ENCODE results near the gene SLC43A2. TPM values are rescaled to one million over a fixed set of nuclear protein-coding genes. Genes with fewer than 3 reads are reported as not detected.
"Not testable (repeated sequence)": the region's sequence is repeated elsewhere in the genome, so short reads cannot be mapped to it uniquely, and the experiment has no call there.

Gene SLC43A2
- total and polyA plus RNA-seq, 2 donors (not counting 1 experiment from before 2014, with no cell fraction given), result 8.4 to 13.7 TPM

DNA sequence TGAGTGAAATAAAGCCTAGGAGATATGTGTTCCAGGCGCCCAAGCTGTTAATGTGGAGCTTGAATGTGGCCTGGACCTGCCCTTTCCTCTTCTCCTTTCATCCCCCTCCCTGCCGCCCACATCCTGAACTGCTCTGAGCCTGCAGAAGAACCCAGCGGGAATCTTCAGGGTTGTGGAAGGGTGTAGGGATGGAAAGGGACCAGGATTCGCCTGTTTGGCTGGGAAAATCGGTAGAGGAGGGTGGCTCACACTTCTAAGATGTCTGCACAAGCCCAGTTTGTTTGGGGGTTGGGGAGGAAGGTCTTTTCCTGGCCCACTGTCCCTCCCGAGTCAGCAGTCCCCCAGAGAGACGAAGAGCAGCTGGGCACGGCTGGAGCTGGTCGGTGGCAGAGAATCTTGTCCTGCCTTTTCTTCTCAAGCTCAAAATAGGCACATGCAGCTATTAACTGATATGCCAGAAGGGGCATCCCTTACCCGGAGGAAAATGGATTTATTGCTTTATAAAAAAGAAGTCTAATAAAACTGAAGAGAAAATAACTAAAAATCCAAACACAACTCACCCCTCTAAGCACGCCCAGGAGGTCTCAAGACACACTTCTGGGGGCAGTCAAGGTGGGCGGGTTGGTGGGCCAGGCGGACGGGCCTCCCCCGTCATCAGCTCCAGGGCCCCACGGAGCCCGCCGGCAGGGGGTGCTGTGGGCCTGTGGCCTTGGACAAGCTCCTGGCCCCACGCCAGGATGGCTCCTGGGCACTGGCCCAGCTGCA, 54.5 kb downstream of the SLC43A2 start:
- Histone ChIP-seq H3K4me3 (replicated peaks in 1 of 4; ENCODE audit: control extremely low read depth in 1 of 4, insufficient read depth in 1 of 4, low read depth in 3 of 4, low read length in 4 of 4) (no peak overlapping the region), H3K9ac (ENCODE audit: insufficient read depth, low read length) (no peak overlapping the region), H3K36me3 (ENCODE audit: control insufficient read depth, insufficient read depth, low read length) (no peaks in the 10 kb centered on the region), H3K4me2 (ENCODE audit: extremely low read depth, insufficient read depth, low read length) (no peak overlapping the region), H3K27ac (ENCODE audit: insufficient read depth, low read length) (no peak overlapping the region), H3K9me3 (ENCODE audit: control insufficient read depth, insufficient read depth, low read depth, low read length) (no peaks in the 10 kb centered on the region), H3K4me1 (ENCODE audit: control insufficient read depth, extremely low read depth, insufficient read depth, low read length) (peaks cover 5% of the 10 kb centered on the region), H3K27me3 (ENCODE audit: control insufficient read depth, insufficient read depth, low read length) (no peaks in the 10 kb centered on the region), H3K79me2 (ENCODE audit: control insufficient read depth, insufficient read depth, low read length) (no peaks in the 10 kb centered on the region), H2AFZ (ENCODE audit: low read length) (no peak overlapping the region), H4K20me1 (ENCODE audit: control insufficient read depth, extremely low read depth, insufficient read depth, low read length) (no peaks in the 10 kb centered on the region)
- DNase-seq (ENCODE audit: low read depth in 2 of 2), result peak; percentile 60 to 77
- TF ChIP-seq, protein P1, sequence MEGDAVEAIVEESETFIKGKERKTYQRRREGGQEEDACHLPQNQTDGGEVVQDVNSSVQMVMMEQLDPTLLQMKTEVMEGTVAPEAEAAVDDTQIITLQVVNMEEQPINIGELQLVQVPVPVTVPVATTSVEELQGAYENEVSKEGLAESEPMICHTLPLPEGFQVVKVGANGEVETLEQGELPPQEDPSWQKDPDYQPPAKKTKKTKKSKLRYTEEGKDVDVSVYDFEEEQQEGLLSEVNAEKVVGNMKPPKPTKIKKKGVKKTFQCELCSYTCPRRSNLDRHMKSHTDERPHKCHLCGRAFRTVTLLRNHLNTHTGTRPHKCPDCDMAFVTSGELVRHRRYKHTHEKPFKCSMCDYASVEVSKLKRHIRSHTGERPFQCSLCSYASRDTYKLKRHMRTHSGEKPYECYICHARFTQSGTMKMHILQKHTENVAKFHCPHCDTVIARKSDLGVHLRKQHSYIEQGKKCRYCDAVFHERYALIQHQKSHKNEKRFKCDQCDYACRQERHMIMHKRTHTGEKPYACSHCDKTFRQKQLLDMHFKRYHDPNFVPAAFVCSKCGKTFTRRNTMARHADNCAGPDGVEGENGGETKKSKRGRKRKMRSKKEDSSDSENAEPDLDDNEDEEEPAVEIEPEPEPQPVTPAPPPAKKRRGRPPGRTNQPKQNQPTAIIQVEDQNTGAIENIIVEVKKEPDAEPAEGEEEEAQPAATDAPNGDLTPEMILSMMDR (conservative IDR thresholded peaks at IDR 0.05 in 1 of 2, IDR thresholded peaks at IDR 0.05 in 1 of 2; ENCODE audit: low read depth in 1 of 2, low read length in 2 of 2), result peak; percentile 78 to 90
- TF ChIP-seq EZH2 (IDR thresholded peaks at IDR 0.05; ENCODE audit: low read length, missing control alignments), result no peak

DNA sequence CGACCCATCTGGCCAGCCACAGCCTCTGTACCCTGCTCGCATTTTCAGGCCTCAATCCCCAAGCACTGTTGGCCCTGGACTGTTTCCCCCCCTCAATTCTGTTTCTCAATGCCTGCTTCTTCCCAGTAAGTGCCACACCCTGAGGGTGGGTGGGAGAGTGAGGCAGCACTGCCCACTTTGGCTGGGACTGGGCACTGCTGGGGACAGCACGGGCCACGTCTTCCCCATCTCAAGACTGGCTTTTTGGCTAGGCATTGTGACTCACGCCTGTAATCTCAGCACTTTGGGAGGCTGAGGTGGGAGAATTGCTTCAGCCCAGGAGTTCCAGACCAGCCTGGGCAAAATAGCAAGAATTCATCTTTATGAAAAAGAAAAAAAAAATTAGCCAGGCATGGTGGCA, 56.0 kb downstream of the SLC43A2 start:
- not testable (repeated sequence) for H3K9ac ChIP-seq (ENCODE audit: insufficient read depth, low read length); H3K4me3 ChIP-seq (replicated peaks in 1 of 4; ENCODE audit: control extremely low read depth in 1 of 4, insufficient read depth in 1 of 4, low read depth in 3 of 4, low read length in 4 of 4); H3K36me3 ChIP-seq (ENCODE audit: control insufficient read depth, insufficient read depth, low read length); H3K4me1 ChIP-seq (ENCODE audit: control insufficient read depth, extremely low read depth, insufficient read depth, low read length); H4K20me1 ChIP-seq (ENCODE audit: control insufficient read depth, extremely low read depth, insufficient read depth, low read length); H2AFZ ChIP-seq (ENCODE audit: low read length); H3K27ac ChIP-seq (ENCODE audit: insufficient read depth, low read length); H3K27me3 ChIP-seq (ENCODE audit: control insufficient read depth, insufficient read depth, low read length); H3K9me3 ChIP-seq (ENCODE audit: control insufficient read depth, insufficient read depth, low read depth, low read length); DNase-seq (ENCODE audit: low read depth in 2 of 2); H3K4me2 ChIP-seq (ENCODE audit: extremely low read depth, insufficient read depth, low read length); H3K79me2 ChIP-seq (ENCODE audit: control insufficient read depth, insufficient read depth, low read length)

GRCh38 chr17:1571341-1571704, 57.3 kb downstream of the SLC43A2 start:
- H4K20me1 ChIP-seq (ENCODE audit: control insufficient read depth, extremely low read depth, insufficient read depth, low read length), result no peaks in the 10 kb centered on the region
- no peak for TF ChIP-seq EZH2 (IDR thresholded peaks at IDR 0.05; ENCODE audit: low read length, missing control alignments)
- TF ChIP-seq, protein P1 (conservative IDR thresholded peaks at IDR 0.05 in 1 of 2, IDR thresholded peaks at IDR 0.05 in 1 of 2; ENCODE audit: low read depth in 1 of 2, low read length in 2 of 2), result no peak
- H3K4me3 ChIP-seq (replicated peaks in 1 of 4; ENCODE audit: control extremely low read depth in 1 of 4, insufficient read depth in 1 of 4, low read depth in 3 of 4, low read length in 4 of 4), result no peak overlapping the region
- no peaks in the 10 kb centered on the region for H3K79me2 ChIP-seq (ENCODE audit: control insufficient read depth, insufficient read depth, low read length)
- peaks cover 2% of the 10 kb centered on the region for H3K27me3 ChIP-seq (ENCODE audit: control insufficient read depth, insufficient read depth, low read length)
- no peak for DNase-seq (ENCODE audit: low read depth in 2 of 2)
- H3K36me3 ChIP-seq (ENCODE audit: control insufficient read depth, insufficient read depth, low read length), result no peaks in the 10 kb centered on the region
- no peak overlapping the region for H3K27ac ChIP-seq (ENCODE audit: insufficient read depth, low read length)
- no peak overlapping the region for H3K4me2 ChIP-seq (ENCODE audit: extremely low read depth, insufficient read depth, low read length)
- H2AFZ ChIP-seq (ENCODE audit: low read length), result no peak overlapping the region
- H3K9ac ChIP-seq (ENCODE audit: insufficient read depth, low read length), result no peak overlapping the region
- no peaks in the 10 kb centered on the region for H3K4me1 ChIP-seq (ENCODE audit: control insufficient read depth, extremely low read depth, insufficient read depth, low read length)
- H3K9me3 ChIP-seq (ENCODE audit: control insufficient read depth, insufficient read depth, low read depth, low read length), result no peaks in the 10 kb centered on the region
